Panc1 (cell line): ENCODE data around the gene NID1. TPM values are rescaled to one million over a fixed set of nuclear protein-coding genes. Genes with fewer than 3 reads are reported as not detected.

ENCODE experiments used
- ATAC-seq: fragments of 200-7000 bp; cut with Tn5 transposase; 2 replicates; pipeline ENCODE4 v1.9.1; 2020; ENCODE audit warnings: mild to moderate bottlenecking, moderate library complexity
- BruUV-seq: library from RNA; stranded (reverse); fragments of 400-500 nt; replicated peaks from 2 replicates; lab custom pipeline; 2021; lab: Mats Ljungman, UMichigan
- CTCF ChIA-PET: fragments of 300-600 bp; sonication (Branson Sonifier 250); formaldehyde crosslinking; loops from one replicate; lab custom pipeline; 2022; ENCODE audit warnings: antibody characterized with exemption; lab: Charles Lee
- POLR2A ChIA-PET: fragments of 300-600 bp; sonication (Branson Sonifier 250); formaldehyde crosslinking; loops from one replicate; lab custom pipeline; 2022; ENCODE audit warnings: antibody characterized with exemption; lab: Charles Lee
- DNase-seq: peaks from one replicate; pipeline ENCODE4 v3.0.0-alpha.2; 2010; ENCODE audit warnings: low read depth, low spot score
- H3K27ac ChIP-seq: 2 replicates; pipeline ENCODE4 v1.5.1; 2011; ENCODE audit warnings: mild to moderate bottlenecking, low read length, inconsistent platforms
- H3K27me3 ChIP-seq: fragments of 200-500 bp; sonication (Bioruptor generic); 2 replicates; pipeline ENCODE4 v1.6.0; 2014; ENCODE audit warnings: low read length, inconsistent platforms; ENCODE audit not compliant: control insufficient read depth, insufficient read depth
- H3K36me3 ChIP-seq: fragments of 200-500 bp; sonication (Bioruptor generic); 2 replicates; pipeline ENCODE4 v1.5.1; 2014; ENCODE audit warnings: inconsistent platforms, mild to moderate bottlenecking, low read length, moderate library complexity; ENCODE audit not compliant: control insufficient read depth, insufficient read depth
- H3K4me1 ChIP-seq: 2 replicates; pipeline ENCODE4 v1.5.1; 2011; ENCODE audit warnings: inconsistent platforms, mild to moderate bottlenecking, low read length, moderate library complexity; ENCODE audit not compliant: control insufficient read depth, insufficient read depth
- H3K4me3 ChIP-seq, 2 experiments: 2 replicates each; pipeline ENCODE4 v1.5.1; 2011 to 2012; ENCODE audit warnings: low read depth in 2 of 2, low read length in 2 of 2, mild to moderate bottlenecking in 2 of 2, inconsistent platforms in 1 of 2, moderate library complexity in 1 of 2
- H3K9me3 ChIP-seq: fragments of 200-500 bp; sonication (Bioruptor generic); 2 replicates; pipeline ENCODE4 v1.5.1; 2014; ENCODE audit warnings: low read depth, mild to moderate bottlenecking, inconsistent platforms, low read length, moderate library complexity; ENCODE audit not compliant: control insufficient read depth, insufficient read depth
- CTCF ChIP-seq: fragments of 450-650 bp; IDR thresholded peaks from 2 replicates; pipeline ENCODE4 v1.5.1; 2017; ENCODE audit warnings: mild to moderate bottlenecking
- POLR2AphosphoS5 ChIP-seq: IDR thresholded peaks from 2 replicates; pipeline ENCODE4 v1.6.1; 2012; ENCODE audit warnings: mild to moderate bottlenecking, low read depth, low read length, moderate library complexity
- SIN3A ChIP-seq: IDR thresholded peaks from 2 replicates; pipeline ENCODE4 v1.6.1; 2012; ENCODE audit warnings: low read depth, mild to moderate bottlenecking, low read length, moderate library complexity, borderline replicate concordance; ENCODE audit not compliant: insufficient read depth
- TCF7L2 ChIP-seq: IDR thresholded peaks from 2 replicates; pipeline ENCODE4 v1.6.1; 2011; ENCODE audit warnings: mild to moderate bottlenecking, low read depth, low read length, inconsistent platforms
- in situ Hi-C: cut with HindIII; loops from 2 replicates; pipeline ENCODE4 v1.10.0; 2016; ENCODE audit warnings: low sequenced_read_pairs, low pct_unique_long_range_greater_than_20kb
- intact Hi-C: fragments of 100-400 bp; cut with micrococcal nuclease; formaldehyde crosslinking; loops from one replicate; pipeline ENCODE4 v1.10.0; 2022; ENCODE audit not compliant: unreplicated experiment
- total RNA-seq: library from RNA; stranded (reverse); gene quantifications from one replicate; pipeline ENCODE4 v1.2.1, GENCODE V29; 2021; ENCODE audit not compliant: unreplicated experiment
- TF ChIP-seq, protein P1 (sequence below), 2 experiments: IDR thresholded peaks; 2 replicates each; pipeline ENCODE4 v1.6.1; 2011 to 2012; ENCODE audit warnings: low read depth in 2 of 2, control low read depth in 1 of 2, low read length in 1 of 2, mild to moderate bottlenecking in 1 of 2, moderate library complexity in 1 of 2; ENCODE audit not compliant: insufficient read depth in 1 of 2

The NID1 gene
- total RNA-seq, 1 experiment from 2014 or later = 89.3 TPM

- ChIA-PET CTCF (interaction anchor here (0.7 kb wide), 1 partner anchor 34 kb away, joined by 5 read pairs; no protein-coding TSS in a partner anchor), POLR2A (no interaction called here)
- intact Hi-C loops = no loop called here
- peaks cover 6% of the 10 kb centered on the region; the same call in 1 of the 2 replicates for H3K4me1 ChIP-seq
- TF ChIP-seq, protein P1, sequence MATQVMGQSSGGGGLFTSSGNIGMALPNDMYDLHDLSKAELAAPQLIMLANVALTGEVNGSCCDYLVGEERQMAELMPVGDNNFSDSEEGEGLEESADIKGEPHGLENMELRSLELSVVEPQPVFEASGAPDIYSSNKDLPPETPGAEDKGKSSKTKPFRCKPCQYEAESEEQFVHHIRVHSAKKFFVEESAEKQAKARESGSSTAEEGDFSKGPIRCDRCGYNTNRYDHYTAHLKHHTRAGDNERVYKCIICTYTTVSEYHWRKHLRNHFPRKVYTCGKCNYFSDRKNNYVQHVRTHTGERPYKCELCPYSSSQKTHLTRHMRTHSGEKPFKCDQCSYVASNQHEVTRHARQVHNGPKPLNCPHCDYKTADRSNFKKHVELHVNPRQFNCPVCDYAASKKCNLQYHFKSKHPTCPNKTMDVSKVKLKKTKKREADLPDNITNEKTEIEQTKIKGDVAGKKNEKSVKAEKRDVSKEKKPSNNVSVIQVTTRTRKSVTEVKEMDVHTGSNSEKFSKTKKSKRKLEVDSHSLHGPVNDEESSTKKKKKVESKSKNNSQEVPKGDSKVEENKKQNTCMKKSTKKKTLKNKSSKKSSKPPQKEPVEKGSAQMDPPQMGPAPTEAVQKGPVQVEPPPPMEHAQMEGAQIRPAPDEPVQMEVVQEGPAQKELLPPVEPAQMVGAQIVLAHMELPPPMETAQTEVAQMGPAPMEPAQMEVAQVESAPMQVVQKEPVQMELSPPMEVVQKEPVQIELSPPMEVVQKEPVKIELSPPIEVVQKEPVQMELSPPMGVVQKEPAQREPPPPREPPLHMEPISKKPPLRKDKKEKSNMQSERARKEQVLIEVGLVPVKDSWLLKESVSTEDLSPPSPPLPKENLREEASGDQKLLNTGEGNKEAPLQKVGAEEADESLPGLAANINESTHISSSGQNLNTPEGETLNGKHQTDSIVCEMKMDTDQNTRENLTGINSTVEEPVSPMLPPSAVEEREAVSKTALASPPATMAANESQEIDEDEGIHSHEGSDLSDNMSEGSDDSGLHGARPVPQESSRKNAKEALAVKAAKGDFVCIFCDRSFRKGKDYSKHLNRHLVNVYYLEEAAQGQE (IDR thresholded peaks at IDR 0.05; ENCODE audit: insufficient read depth in 1 of 2, low read depth in 2 of 2, low read length in 1 of 2) = no peak
- no peak for TF ChIP-seq CTCF
- TF ChIP-seq SIN3A = no peak
- in situ Hi-C loops = no loop called here
- no peaks in the 10 kb centered on the region for H3K27me3 ChIP-seq
- DNase-seq = no peak
- no TSS peak for BruUV-seq
- ATAC-seq = no peak
- no peaks in the 10 kb centered on the region for H3K36me3 ChIP-seq
- H3K27ac ChIP-seq = no peak overlapping the region
- no peak overlapping the region for H3K4me3 ChIP-seq
- H3K9me3 ChIP-seq = no peaks in the 10 kb centered on the region; the same call in 1 of the 2 replicates
Measured at GRCh38 chr1:236069796-236070195, 4.9 kb upstream of the NID1 start.

- Histone ChIP-seq H3K9me3 (no peaks in the 10 kb centered on the region; the same call in 1 of the 2 replicates), H3K27ac (no peak overlapping the region), H3K36me3 (no peaks in the 10 kb centered on the region), H3K4me1 (peaks cover 9% of the 10 kb centered on the region; the same call in 1 of the 2 replicates), H3K4me3 (no peak overlapping the region), H3K27me3 (no peaks in the 10 kb centered on the region)
- BruUV-seq = no TSS peak
- ChIA-PET POLR2A (no interaction called here), CTCF (no interaction called here)
- intact Hi-C loops = no loop called here
- ATAC-seq (no peak), DNase-seq (no peak)
- in situ Hi-C loops = no loop called here
- TF ChIP-seq POLR2AphosphoS5 = no peak
- no peak for TF ChIP-seq CTCF
- no peak for TF ChIP-seq SIN3A
- no peak for TF ChIP-seq TCF7L2
- TF ChIP-seq, protein P1 (IDR thresholded peaks at IDR 0.05; ENCODE audit: insufficient read depth in 1 of 2, low read depth in 2 of 2, low read length in 1 of 2) = no peak
Measured at GRCh38 chr1:236067854-236068454, 3.1 kb upstream of the NID1 start.
